Left forelimb (tissue), 1 donor: ENCODE measurements around the gene XPC.
"Not testable (repeated sequence)": the region's sequence is repeated elsewhere in the genome, so short reads cannot be mapped to it uniquely, and the experiment has no call there.

Source experiments
- DNase-seq: peaks from one replicate; pipeline ENCODE4 v3.0.0-alpha.2; 2018; ENCODE audit warnings: low spot score

Gene XPC

DNA sequence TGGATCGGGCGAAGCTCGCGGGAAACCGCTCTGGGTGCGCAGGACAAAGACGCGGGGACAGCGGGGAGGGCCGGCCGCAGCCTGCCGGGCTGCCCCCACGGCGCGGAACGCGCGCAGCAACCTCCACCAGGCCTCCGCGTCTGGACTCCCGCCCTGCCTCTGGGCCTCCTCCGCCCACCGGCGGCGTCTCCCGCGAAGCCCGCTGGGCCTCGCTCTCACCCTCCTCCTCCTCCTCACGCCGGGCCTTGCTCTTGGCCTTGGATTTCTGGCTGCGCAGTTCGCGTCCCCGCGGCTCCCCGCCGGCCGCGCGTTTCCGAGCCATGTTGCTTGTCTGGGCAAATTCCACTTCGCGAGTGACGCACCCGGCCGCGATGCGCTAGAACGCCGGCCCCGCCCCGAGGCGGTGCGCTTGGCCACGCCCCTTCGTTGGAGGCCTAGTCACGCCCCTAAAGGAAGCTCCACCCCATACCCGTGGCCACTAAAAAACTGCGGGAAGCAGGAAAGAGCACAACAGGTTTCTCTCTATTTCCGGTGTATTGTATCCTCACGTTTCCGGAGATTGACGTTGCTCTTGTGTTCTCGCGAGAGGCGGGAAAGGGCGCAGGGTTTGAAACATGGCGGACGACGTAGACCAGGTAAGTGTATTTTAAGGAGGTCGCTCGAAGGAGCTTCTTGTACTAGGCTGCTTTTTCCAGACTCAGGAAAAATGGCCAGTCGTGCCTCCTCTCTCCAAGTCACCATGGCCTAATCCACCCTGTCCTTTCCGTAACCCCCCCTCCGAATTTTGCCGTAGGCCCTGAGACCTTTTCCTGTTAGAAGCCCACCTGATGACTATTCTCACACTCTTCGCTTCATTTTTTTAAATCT is at the start of gene XPC, which contains the start of gene LSM3:
TSS of gene XPC (minus strand) at position 355 of the 867 bp plus-strand sequence. CDS start at position 322, 33 bp downstream.
TSS of gene LSM3 (plus strand) at position 571 of the 867 bp plus-strand sequence. CDS start at position 615, 44 bp downstream.
- peak; percentile 98 for DNase-seq

DNA sequence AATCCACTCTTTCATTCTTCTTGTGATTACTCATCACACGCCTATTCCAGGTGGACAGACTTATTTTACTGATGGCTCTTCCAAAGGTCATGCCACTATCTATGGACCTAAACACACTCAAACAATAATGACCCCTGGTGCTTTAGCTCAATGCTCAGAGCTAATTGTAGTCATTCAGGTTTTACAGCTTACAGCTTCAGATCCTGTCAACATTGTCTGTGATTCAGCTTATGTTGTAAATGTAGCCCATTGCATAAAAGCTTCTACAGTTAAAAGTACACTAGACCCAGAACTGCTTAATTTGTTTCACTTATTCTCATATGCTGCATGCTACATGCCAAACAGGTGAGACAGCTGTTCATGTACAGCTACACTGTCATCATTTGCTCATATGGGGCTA is 49.5 kb upstream of the XPC start:
- no peak for DNase-seq

DNA sequence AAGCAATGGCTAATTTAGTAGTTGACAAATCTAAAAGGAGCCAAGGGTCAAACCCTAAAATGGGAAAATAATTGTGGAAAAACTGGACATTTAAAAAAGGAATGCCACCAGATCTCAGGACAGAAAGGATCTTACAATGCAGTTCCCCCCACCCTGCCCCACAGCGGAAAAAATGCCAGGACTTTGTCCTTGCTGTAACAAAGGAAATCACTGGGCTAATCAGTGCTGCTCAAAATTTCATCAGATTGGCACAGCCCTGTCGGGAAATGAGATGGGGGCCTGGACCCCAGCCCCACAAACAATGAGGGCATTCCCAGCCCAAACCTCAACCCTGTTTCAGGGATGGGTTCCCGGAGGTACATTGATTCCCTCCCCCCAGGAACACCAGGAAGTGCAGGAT is 48.0 kb upstream of the XPC start:
- DNase-seq, result not testable (repeated sequence)

DNA sequence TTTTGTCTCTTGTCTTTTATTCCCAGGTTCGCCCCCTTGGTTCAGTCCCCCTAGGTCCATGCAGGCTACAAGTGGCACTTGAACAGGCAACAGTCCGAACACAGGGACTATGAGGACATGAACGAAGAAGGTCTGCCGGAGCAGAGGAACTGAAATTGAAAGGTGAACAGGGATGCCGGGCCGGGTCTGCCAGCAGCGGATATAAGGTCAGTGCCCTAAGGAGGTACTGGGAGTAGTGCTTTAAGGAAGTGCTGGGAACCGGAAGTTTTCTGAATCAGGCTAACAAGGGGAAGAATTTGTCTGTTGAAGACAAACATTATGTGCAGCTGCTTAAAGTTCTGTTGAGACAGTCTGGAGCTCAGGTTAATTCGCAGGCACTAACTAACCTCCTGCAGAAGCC is 47.0 kb upstream of the XPC start:
- DNase-seq, result no peak

DNA sequence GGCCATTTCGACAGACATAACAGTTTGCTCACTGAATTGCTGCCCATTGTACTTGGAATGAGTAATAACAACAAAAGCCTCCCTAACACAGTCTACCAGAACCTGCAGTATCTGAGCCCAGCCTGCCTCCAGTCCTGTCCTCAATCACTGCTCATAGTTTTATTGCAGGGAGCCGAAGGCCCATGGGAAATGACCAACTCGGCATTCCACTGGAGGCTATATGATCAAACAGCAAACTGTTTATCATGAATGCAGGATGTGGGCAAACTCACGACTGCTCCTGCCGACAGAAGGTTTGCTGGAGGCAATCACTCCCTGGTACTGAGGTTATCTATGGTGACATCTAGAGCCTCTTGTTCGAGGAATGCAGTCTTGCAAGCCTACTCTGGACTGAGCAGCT is 46.5 kb upstream of the XPC start:
- DNase-seq, result no peak

DNA sequence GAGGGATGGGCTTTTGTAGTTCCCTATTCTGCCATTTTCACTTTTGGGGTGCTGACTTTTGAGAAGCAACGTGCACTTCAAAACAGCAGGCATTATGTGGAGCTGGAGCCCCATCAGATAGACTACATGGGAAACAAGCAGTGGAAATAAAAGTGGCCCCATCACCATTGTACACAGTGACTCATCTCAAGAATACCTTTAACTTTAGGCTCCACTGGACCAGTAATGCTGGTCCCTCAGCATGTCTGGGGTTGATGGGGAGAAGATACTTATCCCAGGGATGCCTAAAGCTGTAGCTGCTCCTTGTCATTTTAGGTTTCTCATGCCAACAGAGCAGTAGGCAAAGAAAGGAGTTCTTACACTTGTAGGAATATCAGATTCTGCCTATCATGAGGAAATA is 45.2 kb upstream of the XPC start:
- DNase-seq, result no peak

DNA sequence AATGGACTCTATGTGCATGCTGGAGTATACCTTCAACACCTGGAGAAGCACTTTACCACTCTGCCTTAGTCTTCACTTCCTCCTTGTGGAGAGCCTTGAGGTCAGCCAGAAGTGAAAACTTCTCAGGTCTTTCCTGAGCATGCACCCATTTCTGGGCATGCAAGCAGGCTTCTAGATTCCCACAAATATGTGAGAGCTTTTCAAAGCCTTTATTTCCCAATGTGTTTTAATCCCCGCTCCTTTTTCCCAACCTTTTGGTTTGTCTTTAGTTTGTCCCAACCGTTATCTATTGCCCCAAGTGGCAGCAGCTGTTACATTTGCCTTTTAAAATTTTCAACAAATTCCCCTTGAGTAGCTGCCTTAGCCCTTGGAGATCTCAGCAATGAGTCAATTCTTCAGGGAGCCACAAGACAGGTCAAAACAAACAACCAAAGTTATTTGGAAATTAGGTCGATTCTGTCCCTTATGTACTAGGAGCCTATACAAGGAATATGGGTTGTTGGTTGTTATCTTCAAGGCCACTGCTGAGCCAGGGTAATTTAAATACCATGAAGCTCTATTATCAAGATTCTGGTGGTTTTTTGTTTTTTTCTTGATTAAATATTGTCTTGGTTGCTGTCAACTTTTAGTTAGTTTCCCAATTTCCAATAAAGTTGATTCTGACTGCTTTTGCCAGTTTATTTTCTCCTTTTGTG is 44.6 kb upstream of the XPC start:
- no peak for DNase-seq

DNA sequence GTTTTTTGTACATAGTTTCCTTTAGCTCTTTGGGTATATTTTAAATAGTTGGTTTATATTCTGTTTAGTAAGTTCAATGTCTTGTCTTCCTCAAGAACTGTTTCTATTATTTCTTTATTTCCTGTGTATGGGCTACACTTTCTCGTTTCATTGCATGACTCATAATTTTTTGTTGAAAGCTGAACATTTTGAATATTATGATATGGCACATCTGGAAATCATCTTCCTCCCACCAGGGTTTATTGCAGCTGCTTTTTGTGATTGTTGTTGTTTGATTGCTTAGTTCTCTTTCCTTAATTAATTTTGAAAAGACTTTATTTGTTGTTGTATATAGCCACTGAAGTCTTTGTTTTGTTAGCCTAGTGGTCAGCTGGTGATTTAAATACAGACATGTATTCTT is 44.1 kb upstream of the XPC start:
- DNase-seq, result no peak

DNA sequence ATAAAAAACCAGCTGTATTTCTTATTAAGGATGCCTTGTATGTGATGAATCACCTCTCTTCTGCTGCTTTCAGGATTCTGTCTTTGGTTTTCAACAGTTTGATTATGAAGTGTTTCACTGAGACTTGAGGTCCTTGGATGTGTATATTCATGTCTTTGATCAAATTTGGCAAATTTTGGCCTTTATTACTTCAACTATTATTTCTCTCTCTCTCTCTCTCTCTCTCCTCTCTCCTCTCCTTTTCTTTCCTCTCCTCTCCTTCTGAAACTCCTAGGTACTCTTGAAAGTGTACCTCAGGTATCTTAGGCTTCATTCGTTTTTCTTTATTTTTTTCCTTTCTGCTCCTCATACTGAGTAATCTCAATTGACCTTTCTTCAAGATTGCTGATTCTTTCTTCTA is 43.5 kb upstream of the XPC start:
- DNase-seq, result no peak

DNA sequence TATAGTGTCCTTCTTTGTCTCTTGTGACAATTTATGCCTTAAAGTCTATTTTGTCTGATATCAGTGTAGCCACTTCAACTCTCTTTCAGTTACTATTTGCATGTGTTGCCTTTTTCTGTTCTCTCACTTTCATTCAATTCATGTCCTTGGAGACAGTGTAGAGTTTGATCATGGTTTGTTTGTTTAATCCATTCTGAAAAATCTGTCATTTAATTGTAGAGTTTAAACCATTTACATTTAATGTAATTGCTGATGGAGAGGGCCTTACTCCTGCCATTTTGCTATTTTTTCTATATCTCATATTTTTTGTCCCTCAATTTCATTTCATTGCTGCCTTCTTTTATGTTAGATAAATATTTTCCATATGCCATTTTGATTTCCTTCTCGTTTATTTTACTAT is 42.5 kb upstream of the XPC start:
- no peak for DNase-seq

DNA sequence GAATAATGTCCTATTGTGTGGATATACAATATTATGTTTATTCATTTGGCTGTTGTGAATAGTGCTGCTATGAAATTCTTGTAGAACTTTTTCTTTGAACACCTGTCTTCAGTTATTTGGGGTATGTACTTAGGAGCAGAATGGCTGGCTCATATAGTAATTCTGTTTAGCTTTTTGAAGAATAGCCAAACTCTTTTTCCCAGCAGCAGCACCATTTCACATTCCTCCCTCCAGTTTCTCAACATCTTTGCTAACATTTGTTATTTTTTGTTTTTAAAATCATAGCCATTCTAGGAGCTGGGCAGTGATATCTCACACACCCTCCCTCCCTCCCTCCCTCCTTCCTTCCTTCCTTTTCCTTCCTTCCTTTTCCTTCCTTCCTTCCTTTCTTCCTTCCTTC is 40.0 kb upstream of the XPC start:
- no peak for DNase-seq

DNA sequence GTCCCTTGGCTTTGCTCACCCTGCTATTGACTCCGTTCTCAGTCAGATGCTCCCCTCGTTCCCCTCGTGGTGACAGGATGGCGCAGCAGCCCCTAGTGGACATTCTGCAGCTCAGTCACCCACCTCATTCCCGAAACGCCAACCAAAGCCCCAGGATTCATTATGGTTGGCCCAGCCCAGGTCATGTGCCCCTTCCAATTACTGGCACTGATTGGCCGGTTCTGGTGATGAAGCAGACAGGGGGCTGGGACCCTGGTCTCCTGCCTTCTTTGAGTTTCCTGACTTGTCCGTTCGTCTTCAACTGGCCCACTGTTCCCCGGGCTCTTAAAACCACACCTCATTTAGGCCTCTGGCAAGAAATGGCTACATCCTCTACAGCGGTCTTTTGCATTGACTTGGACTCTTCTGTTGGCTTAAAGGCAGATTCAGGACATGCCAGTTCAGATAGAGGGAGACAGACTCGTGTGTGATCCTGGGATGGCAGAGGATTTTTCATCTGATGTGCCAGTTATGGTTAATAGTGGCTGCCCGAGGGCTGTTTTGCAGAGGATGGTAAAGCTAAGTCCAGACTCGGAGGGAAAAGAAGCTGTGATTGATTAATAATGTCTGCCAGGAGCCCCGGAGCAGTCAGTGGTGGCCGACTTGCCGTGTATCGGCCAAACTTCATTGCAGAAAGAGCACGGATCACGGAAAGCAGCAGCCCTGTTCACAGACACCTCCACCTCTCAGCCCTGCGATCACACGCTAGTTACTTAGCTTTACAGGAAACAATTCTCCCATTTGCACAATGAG is 38.1 kb upstream of the XPC start:
- DNase-seq, result no peak

DNA sequence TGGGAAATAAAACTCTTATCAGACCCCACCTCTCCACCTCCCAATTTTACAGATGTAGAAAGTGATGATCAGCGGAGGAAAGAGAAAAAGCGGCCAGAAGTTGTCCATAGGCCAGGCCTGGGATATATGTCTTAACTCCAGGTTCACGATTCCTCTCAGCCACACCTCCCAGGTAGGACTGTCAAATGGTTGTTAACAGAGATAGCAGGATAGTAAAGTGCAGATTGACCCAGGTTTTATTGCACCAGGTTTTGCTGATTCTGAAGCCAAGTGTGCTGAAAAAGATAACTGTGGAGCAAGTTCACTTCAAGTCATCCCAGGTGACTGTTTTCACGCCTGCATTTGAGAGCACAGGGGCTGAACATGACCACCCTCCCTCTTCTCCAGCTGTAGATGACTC is 36.4 kb upstream of the XPC start:
- DNase-seq, result no peak

DNA sequence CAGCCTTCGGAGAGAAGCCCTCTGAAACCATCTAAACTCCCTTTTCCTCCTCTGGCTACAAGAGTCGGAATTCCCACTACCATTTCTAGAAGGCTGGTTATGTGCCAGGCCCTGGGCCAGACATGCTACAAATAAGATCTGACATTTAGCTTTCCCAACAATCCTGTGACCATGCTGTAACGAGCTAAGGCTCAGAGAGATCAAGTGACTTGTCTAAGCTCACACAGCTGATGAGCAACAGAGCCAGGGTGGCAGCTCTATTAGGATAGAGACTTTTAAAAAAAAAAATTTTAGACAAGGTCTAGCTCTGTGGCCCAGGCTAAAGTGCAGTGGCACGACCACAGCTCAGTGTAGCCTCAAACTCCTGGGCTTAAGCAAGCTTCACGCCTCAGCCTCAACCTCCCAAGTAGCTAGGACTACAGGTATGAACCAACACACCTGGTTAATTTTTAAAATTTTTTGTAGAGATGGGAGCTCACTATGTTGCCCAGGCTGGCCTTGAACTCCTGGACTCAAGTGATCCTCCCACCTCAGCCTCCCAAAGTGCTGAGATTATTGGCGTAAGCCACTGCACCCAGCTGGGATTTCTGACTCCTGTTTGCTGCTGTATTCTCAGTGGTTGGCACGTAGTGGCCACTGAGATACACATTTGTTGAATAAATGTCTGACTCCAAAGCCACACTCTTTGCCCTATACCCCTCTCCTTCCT is 34.8 kb upstream of the XPC start:
- DNase-seq, result no peak

DNA sequence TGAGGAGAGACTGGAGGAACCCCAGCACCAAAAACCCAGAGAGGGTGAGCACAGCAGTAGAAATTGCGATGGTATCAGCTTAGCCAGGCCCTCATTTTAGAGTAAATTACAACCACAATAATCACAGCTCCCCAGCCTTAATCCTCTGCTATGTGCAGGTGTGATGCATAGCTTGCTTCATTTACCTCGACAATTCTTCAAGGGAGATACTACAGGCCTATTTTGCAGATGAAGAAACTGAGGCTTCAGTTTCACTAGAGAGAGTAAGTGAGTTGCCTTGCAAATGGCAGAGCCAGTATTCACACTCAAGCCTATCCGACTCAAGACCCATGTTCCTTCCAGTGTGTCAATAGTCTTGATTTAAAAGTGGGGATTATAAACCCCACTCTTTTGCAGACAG is 33.6 kb upstream of the XPC start:
- no peak for DNase-seq

DNA sequence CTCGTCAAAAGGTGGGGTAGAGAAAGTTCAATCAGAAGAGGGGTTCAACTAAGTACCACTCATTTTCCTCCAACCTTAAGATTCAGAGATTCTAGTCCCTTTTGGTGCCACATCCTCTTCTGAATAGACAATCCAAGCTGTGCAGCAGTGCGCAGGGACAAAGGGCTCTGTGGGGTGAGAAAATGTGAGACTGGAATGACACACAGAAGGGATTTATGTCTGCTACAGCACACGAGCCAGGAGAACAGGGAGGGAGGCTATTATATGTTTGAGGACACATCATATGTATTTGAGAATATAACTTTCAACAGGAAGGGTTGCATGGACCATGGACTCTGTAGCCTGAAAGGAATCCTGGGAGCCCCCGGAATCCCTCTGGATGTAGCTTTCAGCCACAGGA is 33.2 kb upstream of the XPC start:
- no peak for DNase-seq

DNA sequence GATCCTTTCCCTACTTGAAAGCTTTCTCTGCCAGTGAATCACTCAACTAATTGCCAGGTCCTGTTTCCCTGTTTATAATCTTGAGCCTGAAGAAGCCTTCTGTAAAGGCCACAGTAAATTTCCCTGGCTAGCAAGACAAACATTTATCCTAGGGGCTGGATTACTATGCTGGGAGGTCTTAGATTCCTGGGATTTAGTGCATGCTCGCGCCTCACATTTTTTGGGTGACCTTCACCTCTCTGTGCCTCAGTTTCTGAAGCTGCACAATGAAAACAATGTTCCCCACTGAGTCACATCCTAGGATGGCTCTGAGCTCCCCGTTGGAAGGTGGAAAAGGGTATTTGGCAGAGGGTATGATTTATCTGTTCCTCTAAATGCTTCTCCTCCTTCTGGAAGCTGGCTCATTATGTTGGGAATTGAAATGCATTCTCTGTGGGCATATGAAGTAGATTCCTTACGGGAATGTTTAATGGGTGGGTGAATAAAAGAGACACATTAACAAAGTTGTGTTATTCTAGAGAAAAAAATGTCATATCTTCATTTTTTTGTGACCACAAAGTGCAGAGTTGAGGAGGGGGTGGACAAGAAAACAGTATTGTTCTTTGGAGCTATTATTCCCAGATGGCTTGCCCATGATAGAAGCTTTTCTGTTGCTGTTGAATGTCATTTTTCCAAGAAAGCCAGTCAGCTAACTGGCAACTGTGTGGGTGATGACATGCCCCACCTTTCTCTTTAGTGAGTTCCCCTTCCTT is 32.6 kb upstream of the XPC start:
- DNase-seq, result no peak

DNA sequence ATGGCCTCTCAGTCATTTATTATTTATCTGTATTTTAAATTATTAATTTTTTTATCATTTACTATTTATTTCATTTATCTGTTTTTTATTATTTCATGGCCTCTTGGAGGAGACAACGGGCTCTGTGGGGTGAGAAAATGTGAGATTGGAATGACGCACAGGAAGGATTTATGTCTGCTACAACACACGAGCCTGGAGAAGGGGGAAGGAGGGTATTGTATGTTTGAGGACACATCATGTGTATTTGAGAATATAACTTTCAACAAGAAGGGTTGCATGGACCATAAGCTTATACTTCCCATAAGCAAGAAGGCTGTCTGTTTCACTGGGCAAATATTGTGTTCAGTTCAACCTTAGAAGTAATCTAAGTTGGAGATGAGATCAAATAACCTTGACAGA is 31.9 kb upstream of the XPC start:
- DNase-seq, result no peak

DNA sequence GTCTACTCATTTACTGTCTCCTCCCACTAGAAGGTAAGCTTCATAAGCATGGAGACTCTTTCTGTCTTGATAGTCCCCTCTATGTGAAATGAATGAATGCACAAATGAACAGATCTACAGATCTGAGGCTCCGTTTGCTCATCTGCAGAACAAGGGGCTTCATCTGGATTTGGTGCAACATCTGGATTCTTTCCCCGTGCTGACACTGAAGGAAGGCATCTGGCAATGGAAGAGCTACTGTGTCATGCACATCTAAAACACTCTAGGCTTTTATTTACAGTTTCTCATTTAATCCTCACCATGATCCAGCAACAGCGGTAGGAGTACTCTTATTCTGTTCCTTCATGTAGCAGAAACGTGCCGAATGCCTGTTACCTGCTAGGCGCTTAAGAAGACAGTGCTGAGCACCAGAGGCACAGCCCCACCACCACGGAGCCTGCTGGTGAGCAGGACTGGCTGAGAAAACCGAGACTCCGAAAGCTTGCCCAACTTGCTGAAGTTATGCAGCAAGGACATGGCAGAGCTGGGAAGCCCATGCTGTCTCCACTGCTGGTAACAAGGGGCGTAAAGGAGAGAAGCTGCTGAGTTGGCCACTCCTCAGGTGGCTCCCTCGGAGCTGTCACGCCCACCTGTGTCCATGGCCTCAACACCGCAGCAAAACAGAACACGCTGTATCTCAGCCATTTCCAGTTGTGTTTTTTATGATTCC is 31.3 kb upstream of the XPC start:
- no peak for DNase-seq

DNA sequence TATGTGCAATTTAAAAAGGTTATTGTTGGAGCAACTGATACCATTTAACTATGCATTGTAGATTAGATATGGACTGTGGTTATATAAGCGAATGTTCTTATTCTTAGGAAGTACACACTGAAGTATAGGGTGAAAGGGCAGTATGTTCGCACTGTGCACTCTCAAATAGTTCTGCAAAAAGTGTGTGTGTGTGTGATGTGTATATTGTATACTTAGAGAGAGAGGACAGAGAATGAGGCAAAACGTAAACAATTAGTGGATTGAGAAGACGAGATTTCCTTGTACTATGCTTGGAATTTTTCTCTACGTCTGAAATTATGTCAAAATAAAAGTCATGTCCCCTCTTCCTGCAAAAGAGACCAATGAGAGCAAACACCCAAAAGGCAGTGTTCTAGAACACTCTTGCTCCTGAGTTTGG is 30.6 kb upstream of the XPC start:
- DNase-seq, result no peak

DNA sequence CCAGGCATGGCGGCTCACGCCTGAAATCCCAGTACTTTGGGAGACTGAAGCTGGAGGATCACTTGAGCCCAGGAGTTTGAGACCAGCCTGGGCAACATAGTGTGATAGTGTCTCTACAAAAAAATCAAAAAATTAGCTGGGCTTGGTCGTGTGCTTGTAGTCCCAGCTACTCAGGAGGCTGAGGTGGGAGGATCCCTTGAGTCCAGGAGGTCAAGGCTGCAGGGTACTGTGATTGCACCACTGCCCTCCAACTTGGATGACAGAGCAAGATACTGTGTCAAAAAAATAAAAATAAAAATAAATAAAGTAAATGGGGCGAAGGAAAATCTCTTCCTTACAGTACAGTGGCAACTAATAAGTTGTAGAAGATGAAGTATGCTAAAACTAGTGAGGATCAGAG is 29.8 kb upstream of the XPC start:
- DNase-seq, result no peak
